HEK293 (cell line): ENCODE data around the gene KRTAP10-6.

Experiments used
- CTCF ChIA-PET: fragments of 350-600 bp; formaldehyde crosslinking; extraction: SDS; loops from one replicate; lab custom pipeline; 2021; ENCODE audit warnings: antibody characterized with exemption; lab: Yijun Ruan, JAX
- POLR2A ChIA-PET: fragments of 300-600 bp; formaldehyde crosslinking; extraction: SDS; loops from one replicate; lab custom pipeline; 2020; ENCODE audit warnings: antibody characterized with exemption, inconsistent platforms; lab: Yijun Ruan, JAX
- H3K27ac ChIP-seq: fragments of 200-500 bp; sonication (Bioruptor generic); 2 replicates; pipeline ENCODE4 v1.5.1; 2014; ENCODE audit warnings: low read depth, low read length, control low read depth, inconsistent platforms; ENCODE audit errors: extremely low read depth
- H3K36me3 ChIP-seq, 2 experiments: fragments of 200-500 bp in 1 of 2; sonication (Bioruptor generic) in 1 of 2; 1 replicate in 1 of 2; 2 replicates in 1 of 2; pipeline ENCODE4 v1.5.1; 2014 to 2017; ENCODE audit warnings: inconsistent platforms in 2 of 2, low read length in 2 of 2; ENCODE audit not compliant: control insufficient read depth in 2 of 2, insufficient read depth in 1 of 2
- H3K4me1 ChIP-seq: fragments of 200-500 bp; sonication (Bioruptor generic); 2 replicates; pipeline ENCODE4 v1.5.1; 2014; ENCODE audit warnings: mild to moderate bottlenecking, low read length, inconsistent platforms; ENCODE audit not compliant: control insufficient read depth, insufficient read depth
- H3K4me3 ChIP-seq: 2 replicates; pipeline ENCODE4 v1.5.1; 2011; ENCODE audit warnings: low read depth, mild to moderate bottlenecking, control low read depth, low read length, moderate library complexity
- H3K9me3 ChIP-seq: fragments of 200-500 bp; sonication (Bioruptor generic); 2 replicates; pipeline ENCODE4 v1.5.1; 2014; ENCODE audit warnings: low read depth, low read length, inconsistent platforms; ENCODE audit not compliant: control insufficient read depth, insufficient read depth
- ELK4 ChIP-seq: IDR thresholded peaks from 2 replicates; pipeline ENCODE4 v1.6.1; 2011; ENCODE audit warnings: mild to moderate bottlenecking, low read depth, low read length, borderline replicate concordance
- GLI4 ChIP-seq: fragments of 450-650 bp; formaldehyde crosslinking; IDR thresholded peaks from 2 replicates; pipeline ENCODE4 v1.5.1; 2016; ENCODE audit warnings: missing biosample characterization, missing genetic modification characterization
- PATZ1 ChIP-seq: fragments of 450-650 bp; formaldehyde crosslinking; IDR thresholded peaks from 2 replicates; pipeline ENCODE4 v1.5.1; 2016; ENCODE audit warnings: missing biosample characterization, missing genetic modification characterization
- PBX3 ChIP-seq: sonication (generic); formaldehyde crosslinking; IDR thresholded peaks from 2 replicates; pipeline ENCODE4 v1.8.1; 2022; ENCODE audit warnings: mild to moderate bottlenecking, moderate library complexity, missing genetic modification reagents
- PRDM6 ChIP-seq: fragments of 450-650 bp; formaldehyde crosslinking; IDR thresholded peaks from 2 replicates; pipeline ENCODE4 v1.5.1; 2017; ENCODE audit warnings: missing biosample characterization, missing genetic modification characterization
- SALL2 ChIP-seq: fragments of 450-650 bp; formaldehyde crosslinking; IDR thresholded peaks from 2 replicates; pipeline ENCODE4 v1.5.0; 2017; ENCODE audit warnings: missing biosample characterization, mild to moderate bottlenecking, missing genetic modification characterization, borderline replicate concordance
- TCF7L2 ChIP-seq: IDR thresholded peaks from 2 replicates; pipeline ENCODE4 v1.6.1; 2011; ENCODE audit warnings: low read depth, mild to moderate bottlenecking, inconsistent platforms, low read length, moderate library complexity, borderline replicate concordance
- ZFP37 ChIP-seq: fragments of 450-650 bp; formaldehyde crosslinking; IDR thresholded peaks from 2 replicates; pipeline ENCODE4 v1.5.1; 2016; ENCODE audit warnings: missing biosample characterization, missing genetic modification characterization
- ZNF121 ChIP-seq: fragments of 450-650 bp; formaldehyde crosslinking; IDR thresholded peaks from 2 replicates; pipeline ENCODE4 v1.5.1; 2016; ENCODE audit warnings: missing biosample characterization, missing genetic modification characterization
- ZNF175 ChIP-seq: fragments of 450-650 bp; formaldehyde crosslinking; IDR thresholded peaks from 2 replicates; pipeline ENCODE4 v1.5.1; 2016; ENCODE audit warnings: missing biosample characterization, missing genetic modification characterization
- ZNF23 ChIP-seq: fragments of 450-650 bp; formaldehyde crosslinking; IDR thresholded peaks from 2 replicates; pipeline ENCODE4 v1.5.1; 2016; ENCODE audit warnings: missing biosample characterization, missing genetic modification characterization, borderline replicate concordance
- ZNF274 ChIP-seq, 2 experiments: fragments of 200-500 bp in 1 of 2; fragments of 450-650 bp in 1 of 2; sonication (Bioruptor generic) in 1 of 2; formaldehyde crosslinking in 1 of 2; IDR thresholded peaks; 2 replicates each; pipeline versions ENCODE4 v1.5.1 to v1.6.1; 2014 to 2016; ENCODE audit warnings: borderline replicate concordance in 1 of 2, inconsistent platforms in 1 of 2, low read length in 1 of 2, missing biosample characterization in 1 of 2, missing genetic modification characterization in 1 of 2
- ZNF449 ChIP-seq: fragments of 450-650 bp; formaldehyde crosslinking; IDR thresholded peaks from 2 replicates; pipeline ENCODE4 v1.5.1; 2017; ENCODE audit warnings: missing biosample characterization, mild to moderate bottlenecking, missing genetic modification characterization, moderate library complexity
- ZNF571 ChIP-seq: fragments of 450-650 bp; formaldehyde crosslinking; IDR thresholded peaks from 2 replicates; pipeline ENCODE4 v1.5.0; 2017; ENCODE audit warnings: missing biosample characterization, missing genetic modification characterization
- ZNF658 ChIP-seq: fragments of 450-650 bp; formaldehyde crosslinking; IDR thresholded peaks from 2 replicates; pipeline ENCODE4; 2016; ENCODE audit warnings: missing biosample characterization, missing genetic modification characterization
- ZNF768 ChIP-seq: fragments of 450-650 bp; formaldehyde crosslinking; IDR thresholded peaks from 2 replicates; pipeline ENCODE4 v1.5.1; 2018; ENCODE audit warnings: missing biosample characterization, mild to moderate bottlenecking, missing genetic modification characterization
- ZNF777 ChIP-seq: fragments of 450-650 bp; formaldehyde crosslinking; IDR thresholded peaks from 2 replicates; pipeline ENCODE4 v1.5.1; 2017; ENCODE audit warnings: missing biosample characterization, missing genetic modification characterization, borderline replicate concordance
- ZNF837 ChIP-seq: fragments of 450-650 bp; formaldehyde crosslinking; IDR thresholded peaks from 2 replicates; pipeline ENCODE4 v1.5.1; 2016; ENCODE audit warnings: missing biosample characterization, missing genetic modification characterization
- ZSCAN5A ChIP-seq: fragments of 450-650 bp; formaldehyde crosslinking; IDR thresholded peaks from 2 replicates; pipeline ENCODE4 v1.5.1; 2016; ENCODE audit warnings: missing biosample characterization, missing genetic modification characterization

Gene KRTAP10-6

GRCh38 chr21:44612669-44613229 is 20.4 kb upstream of the KRTAP10-6 start:
- Histone ChIP-seq H3K4me1 (no peaks in the 10 kb centered on the region), H3K36me3 (no peaks in the 10 kb centered on the region), H3K27ac (no peak overlapping the region), H3K9me3 (no peaks in the 10 kb centered on the region), H3K4me3 (no peak overlapping the region)
- CTCF ChIA-PET = no interaction called here
- no peak for TF ChIP-seq ZNF175 (tag by site-specific recombination)
- no peak for TF ChIP-seq PATZ1 (tag by site-specific recombination)
- TF ChIP-seq TCF7L2 = no peak
- POLR2A ChIA-PET = no interaction called here

GRCh38 chr21:44612029-44612486 is 19.8 kb upstream of the KRTAP10-6 start, which contains the start of gene KRTAP10-8:
TSS of gene KRTAP10-8 (plus strand) at chr21:44612079. CDS start at chr21:44612101, 22 bp downstream.
- TF ChIP-seq PRDM6 (tag by site-specific recombination) = no peak
- TF ChIP-seq ZNF274 (IDR thresholded peaks at IDR 0.05; ENCODE audit: low read length) = no peak
- no peak for TF ChIP-seq ZNF274 (tag by site-specific recombination; IDR thresholded peaks at IDR 0.05; ENCODE audit: borderline replicate concordance)
- TF ChIP-seq ZNF777 (tag by site-specific recombination) = no peak
- no peak for TF ChIP-seq SALL2
- TF ChIP-seq ZNF837 (tag by site-specific recombination) = no peak
- no peak for TF ChIP-seq ZNF121 (tag by site-specific recombination)
- TF ChIP-seq PBX3 = no peak
- no peak for TF ChIP-seq ZFP37
- TF ChIP-seq ELK4 = no peak
- no peak for TF ChIP-seq GLI4 (tag by site-specific recombination)
- TF ChIP-seq ZSCAN5A (tag by site-specific recombination) = no peak
- no peak for TF ChIP-seq ZNF23
- TF ChIP-seq ZNF658 = no peak
- TF ChIP-seq ZNF571 (tag by site-specific recombination) = no peak
- TF ChIP-seq ZNF768 = no peak
- no peak for TF ChIP-seq ZNF449 (tag by site-specific recombination)
- TF ChIP-seq, all 188 proteins: peak for 0
- CTCF ChIA-PET = no interaction called here

More at GRCh38 chr21:44612029-44612486, 19.8 kb upstream of the KRTAP10-6 start, which contains the start of gene KRTAP10-8:
- no peaks in the 10 kb centered on the region for H3K36me3 ChIP-seq
- no peaks in the 10 kb centered on the region for H3K9me3 ChIP-seq
- H3K4me3 ChIP-seq = no peak within 1 kb of the TSS
- POLR2A ChIA-PET = no interaction called here
- no peak within 1 kb of the TSS for H3K27ac ChIP-seq
- no peaks in the 10 kb centered on the region for H3K4me1 ChIP-seq
